Measurements from ENCODE around the gene RRAS2. TPM values are rescaled to one million over a fixed set of nuclear protein-coding genes. Genes with fewer than 3 reads are reported as not detected.

RRAS2 gene
- total and polyA plus RNA-seq, 10 of the 15 experiments (the other 5 are each of a cell fraction or from before 2014, with no cell fraction given), result 26.9 to 72.4 (median 45.4) TPM

- TF ChIP-seq CEBPB (IDR thresholded peaks at IDR 0.05; ENCODE audit: borderline replicate concordance in 1 of 2, low read depth in 2 of 2, low read length in 2 of 2) (no peak), NBN (IDR thresholded peaks at IDR 0.05) (peak; percentile 65; the same call in 1 of the 2 replicates), PRDM15 (CRISPR knock-in tag; IDR thresholded peaks at IDR 0.05) (no peak), SIX5 (IDR thresholded peaks at IDR 0.05; ENCODE audit: low read depth, low read length, severe bottlenecking) (no peak), SUPT20H (IDR thresholded peaks at IDR 0.05; ENCODE audit: borderline replicate concordance, control insufficient read depth, low read depth, low read length) (no peak), RELB (IDR thresholded peaks at IDR 0.05; ENCODE audit: low read depth) (no peak), MLLT1 (IDR thresholded peaks at IDR 0.05) (peak; percentile 31; the same call in 1 of the 2 replicates), FOXM1 (IDR thresholded peaks at IDR 0.05; ENCODE audit: low read depth, low read length) (0 out of 2 replicates have a peak, but pooled peaks have one; percentile 40), ZNF384 (IDR thresholded peaks at IDR 0.05; ENCODE audit: borderline replicate concordance, low read depth, low read length) (no peak)
Measured at GRCh38 chr11:14323118-14323676, 35.8 kb downstream of the RRAS2 start (continued).
